B cell (primary cell): Measurements from ENCODE around the gene NUP210L. TPM values are rescaled to one million over a fixed set of nuclear protein-coding genes. Genes with fewer than 3 reads are reported as not detected.

Source experiments
- ATAC-seq: fragments of 200-7000 bp; cut with Tn5 transposase; one replicate; pipeline ENCODE4 v1.10.0; 2021; ENCODE audit warnings: low read depth, mild to moderate bottlenecking, moderate number of reproducible peaks, moderate library complexity
- CTCF ChIA-PET: fragments of 350-600 bp; sonication (Branson Sonifier 250); formaldehyde crosslinking; loops from one replicate; lab custom pipeline; 2021; ENCODE audit warnings: antibody characterized with exemption, inconsistent platforms; lab: Charles Lee
- POLR2A ChIA-PET: fragments of 350-600 bp; sonication (Branson Sonifier 250); formaldehyde crosslinking; loops from one replicate; lab custom pipeline; 2021; ENCODE audit warnings: antibody characterized with exemption; lab: Charles Lee
- DNase-seq: peaks from one replicate; pipeline ENCODE4 v3.0.0; 2013
- H2AFZ ChIP-seq: 2 replicates; pipeline ENCODE4 v1.6.1; 2012; ENCODE audit warnings: mild to moderate bottlenecking, low read depth, low read length; ENCODE audit not compliant: insufficient read depth, poor library complexity, severe bottlenecking
- H3K27ac ChIP-seq, 2 donors: 1 replicate in 1 of 2; 2 replicates in 1 of 2; pipeline ENCODE4 v1.5.1; 2012 to 2013; ENCODE audit warnings: low read length in 2 of 2, mild to moderate bottlenecking in 2 of 2, moderate library complexity in 1 of 2
- H3K27me3 ChIP-seq, 4 experiments: fragments of 200-600 bp in 1 of 4; sonication (generic) in 1 of 4; replicated peaks in 1 of 4; 1 replicate in 2 of 4; 2 replicates in 2 of 4; pipeline versions ENCODE4 v1.6.1 to v1.7.0; 2013 to 2016; ENCODE audit warnings: low read length in 3 of 4, mild to moderate bottlenecking in 2 of 4, mixed read lengths in 1 of 4, moderate library complexity in 1 of 4; ENCODE audit not compliant: insufficient read depth in 4 of 4, control insufficient read depth in 3 of 4; ENCODE audit errors: control extremely low read depth in 1 of 4
- H3K36me3 ChIP-seq, 2 experiments: replicated peaks in 1 of 2; 1 replicate in 1 of 2; 2 replicates in 1 of 2; pipeline versions ENCODE4 v1.6.1 to v1.7.1; 2013; ENCODE audit warnings: low read length in 1 of 2; ENCODE audit not compliant: insufficient read depth in 2 of 2, control insufficient read depth in 1 of 2; ENCODE audit errors: control extremely low read depth in 1 of 2, extremely low read depth in 1 of 2
- H3K4me1 ChIP-seq, 2 donors: fragments of 200-600 bp in 1 of 2; sonication (generic) in 1 of 2; 1 replicate in 1 of 2; 2 replicates in 1 of 2; pipeline versions ENCODE4 v1.5.1 to v1.6.1; 2013 to 2017; ENCODE audit warnings: low read length in 2 of 2; ENCODE audit not compliant: control insufficient read depth in 2 of 2, insufficient read depth in 2 of 2
- H3K4me2 ChIP-seq: replicated peaks from 2 replicates; pipeline ENCODE3; 2012; ENCODE audit warnings: mild to moderate bottlenecking, low read depth, low read length; ENCODE audit not compliant: poor library complexity, severe bottlenecking
- H3K4me3 ChIP-seq, 5 experiments: fragments of 200-600 bp in 1 of 5; sonication (generic) in 1 of 5; 1 replicate in 3 of 5; 2 replicates in 2 of 5; pipeline versions ENCODE4 v1.5.1 to v1.7.0; 2011 to 2016; ENCODE audit warnings: low read length in 4 of 5, mild to moderate bottlenecking in 4 of 5, low read depth in 2 of 5, control low read depth in 1 of 5, moderate library complexity in 1 of 5; ENCODE audit not compliant: insufficient read depth in 1 of 5; ENCODE audit errors: control extremely low read depth in 1 of 5, extremely low read depth in 1 of 5
- H3K79me2 ChIP-seq: fragments of 200-600 bp; sonication (generic); one replicate; pipeline ENCODE4 v1.6.0; 2016; ENCODE audit warnings: low read length; ENCODE audit not compliant: control insufficient read depth, insufficient read depth
- H3K9ac ChIP-seq: fragments of 200-600 bp; sonication (generic); 2 replicates; pipeline ENCODE4 v1.6.1; 2017; ENCODE audit warnings: mild to moderate bottlenecking, low read length, moderate library complexity
- H3K9me3 ChIP-seq, 3 donors: one replicate each; pipeline versions ENCODE4 v1.6.1 to v1.7.1; 2013; ENCODE audit warnings: low read length in 2 of 3; ENCODE audit not compliant: control insufficient read depth in 2 of 3, insufficient read depth in 1 of 3; ENCODE audit errors: control extremely low read depth in 1 of 3
- H4K20me1 ChIP-seq: 2 replicates; pipeline ENCODE4 v1.6.0; 2012; ENCODE audit warnings: mild to moderate bottlenecking, low read length; ENCODE audit not compliant: insufficient read depth, control insufficient read depth, poor library complexity, severe bottlenecking
- H3K27ac Mint-ChIP-seq: one replicate; pipeline ENCODE4 v1.8.0; 2021; ENCODE audit warnings: mixed read lengths
- H3K27me3 Mint-ChIP-seq: one replicate; pipeline ENCODE4 v1.8.0; 2021; ENCODE audit warnings: mixed read lengths
- H3K4me1 Mint-ChIP-seq: one replicate; pipeline ENCODE4 v1.8.0; 2021; ENCODE audit warnings: mixed read lengths
- H3K4me3 Mint-ChIP-seq: one replicate; pipeline ENCODE4 v1.8.0; 2021; ENCODE audit warnings: mixed read lengths
- H3K9me3 Mint-ChIP-seq: one replicate; pipeline ENCODE4 v1.8.0; 2022; ENCODE audit warnings: mixed read lengths; ENCODE audit not compliant: insufficient read depth
- CTCF ChIP-seq: fragments of 200-600 bp; IDR thresholded peaks from one replicate; pipeline ENCODE4 v1.8.0; 2022; ENCODE audit warnings: antibody characterized with exemption, mild to moderate bottlenecking
- EZH2 ChIP-seq: IDR thresholded peaks from 2 replicates; pipeline ENCODE4 v1.6.1; 2012; ENCODE audit warnings: borderline replicate concordance, low read depth, mild to moderate bottlenecking, moderate library complexity, low read length; ENCODE audit not compliant: insufficient read depth, poor library complexity, severe bottlenecking
- WGBS: methylation state at CpG from one replicate; pipeline ENCODE4 v1.1.5; 2013; ENCODE audit warnings: missing lambda C conversion rate; ENCODE audit not compliant: insufficient coverage; 5-methylcytosine and 5-hydroxymethylcytosine counted together
- intact Hi-C: fragments of 100-400 bp; cut with micrococcal nuclease; formaldehyde crosslinking; loops from one replicate; pipeline ENCODE4 v1.10.0; 2022
- polyA plus RNA-seq: library from polyadenylated mRNA; depleted of rRNA; stranded (reverse); fragments of >200 nt; gene quantifications from 2 replicates; pipeline ENCODE4 v1.2.3, GENCODE V29; 2012
- total RNA-seq, 2 donors: library from RNA; stranded (reverse); fragments of 120-200 nt in 1 of 2; gene quantifications; 1 replicate in 1 of 2; 2 replicates in 1 of 2; pipeline versions ENCODE4 v1.2.3 to v1.2.4, GENCODE V29; 2013 to 2022

NUP210L gene
- total and polyA plus RNA-seq, 2 donors (not counting 1 experiment from before 2014, with no cell fraction given) = 0.04 to 0.20 TPM

GRCh38 chr1:154097873-154098272 lies 57.0 kb downstream of the NUP210L start:
- Histone ChIP-seq H3K27ac (no peak overlapping the region), H3K27me3 (no peaks in the 10 kb centered on the region), H4K20me1 (no peaks in the 10 kb centered on the region), H3K36me3 (no peaks in the 10 kb centered on the region), H2AFZ (no peak overlapping the region), H3K79me2 (no peaks in the 10 kb centered on the region), H3K4me3 (no peak overlapping the region), H3K9ac (no peak overlapping the region), H3K4me1 (no peaks in the 10 kb centered on the region), H3K4me2 (no peak overlapping the region), H3K9me3 (peaks cover 0 to 5% (median 0%) of the 10 kb centered on the region in 3 donors)
- POLR2A ChIA-PET = no interaction called here
- ATAC-seq (no peak), DNase-seq (no peak)
- H3K4me1 Mint-ChIP-seq = no peaks in the 10 kb centered on the region
- no peaks in the 10 kb centered on the region for H3K27me3 Mint-ChIP-seq
- TF ChIP-seq EZH2 (no peak), CTCF (no peak)
- H3K27ac Mint-ChIP-seq = no peak overlapping the region
- no peaks in the 10 kb centered on the region for H3K9me3 Mint-ChIP-seq
- CTCF ChIA-PET = no interaction called here
- WGBS = 79% methylated on average over 2 of the region's 2 CpGs
- intact Hi-C loops = no loop called here
- H3K4me3 Mint-ChIP-seq = no peak overlapping the region

- Histone ChIP-seq H3K4me2 (no peak overlapping the region), H4K20me1 (no peaks in the 10 kb centered on the region), H3K79me2 (no peaks in the 10 kb centered on the region), H3K27ac (no peak overlapping the region), H3K36me3 (no peaks in the 10 kb centered on the region), H2AFZ (no peak overlapping the region), H3K9me3 (peaks cover 0 to 5% (median 0%) of the 10 kb centered on the region in 3 donors), H3K27me3 (no peaks in the 10 kb centered on the region), H3K4me3 (no peak overlapping the region), H3K4me1 (no peaks in the 10 kb centered on the region), H3K9ac (no peak overlapping the region)
- ATAC-seq (no peak), DNase-seq (no peak)
- H3K9me3 Mint-ChIP-seq = no peaks in the 10 kb centered on the region
- H3K27me3 Mint-ChIP-seq = peaks cover 4% of the 10 kb centered on the region
- no CpG with 5 or more reads among the region's 2 CpGs for WGBS
- H3K4me3 Mint-ChIP-seq = no peak overlapping the region
- H3K4me1 Mint-ChIP-seq = no peaks in the 10 kb centered on the region
- POLR2A ChIA-PET = no interaction called here
- intact Hi-C loops = no loop called here
- TF ChIP-seq EZH2 (no peak), CTCF (no peak)
- H3K27ac Mint-ChIP-seq = no peak overlapping the region
- CTCF ChIA-PET = no interaction called here
Observed at GRCh38 chr1:154095456-154096060, 59.3 kb downstream of the NUP210L start.
